GM19467 (cell line): ENCODE results near the gene ICAM1.
A peak's percentile ranks its signal among the peaks of the same experiment; 100 is the strongest.
"Not testable (repeated sequence)": the region's sequence is repeated elsewhere in the genome, so short reads cannot be mapped to it uniquely, and the experiment has no call there.

Experiments used
- ATAC-seq: cut with Tn5 transposase; IDR thresholded peaks from one replicate; pipeline ENCODE4 v1.9.1; 2021; ENCODE audit warnings: mild to moderate bottlenecking, moderate library complexity; ENCODE audit not compliant: unreplicated experiment

The ICAM1 gene

GRCh38 chr19:10270616-10271394, at the start of gene ICAM1:
Gene ICAM1 (plus strand): TSS chr19:10271120. CDS start chr19:10271160, 40 bp downstream.
- peak; percentile 46 for ATAC-seq

- no peak for ATAC-seq
Measured at GRCh38 chr19:10222201-10222890, 48.6 kb upstream of the ICAM1 start.

- no peak for ATAC-seq
Measured at GRCh38 chr19:10223488-10224213, 47.3 kb upstream of the ICAM1 start.

- ATAC-seq, result no peak
Measured at GRCh38 chr19:10224337-10224736, 46.6 kb upstream of the ICAM1 start.

GRCh38 chr19:10226021-10226375, 44.9 kb upstream of the ICAM1 start:
- ATAC-seq, result no peak

GRCh38 chr19:10226376-10227025, 44.4 kb upstream of the ICAM1 start:
- no peak for ATAC-seq

- no peak for ATAC-seq
Measured at GRCh38 chr19:10227026-10227971, 43.6 kb upstream of the ICAM1 start.

- no peak for ATAC-seq
Measured at GRCh38 chr19:10228393-10228792, 42.5 kb upstream of the ICAM1 start.

GRCh38 chr19:10228920-10229319, 42.0 kb upstream of the ICAM1 start:
- no peak for ATAC-seq

- ATAC-seq, result no peak
Measured at GRCh38 chr19:10230173-10230860, 40.6 kb upstream of the ICAM1 start.

GRCh38 chr19:10230861-10231611, 39.9 kb upstream of the ICAM1 start, which contains the start of gene S1PR2:
Gene S1PR2 (minus strand): TSS chr19:10231331. CDS start chr19:10224905, 6,426 bp downstream.
- ATAC-seq, result no peak

- no peak for ATAC-seq
Measured at GRCh38 chr19:10231612-10232228, 39.2 kb upstream of the ICAM1 start.

GRCh38 chr19:10233946-10234345, 37.0 kb upstream of the ICAM1 start:
- ATAC-seq, result no peak

GRCh38 chr19:10235003-10235402, 35.9 kb upstream of the ICAM1 start:
- ATAC-seq, result no peak

- not testable (repeated sequence) for ATAC-seq
Measured at GRCh38 chr19:10235409-10235808, 35.5 kb upstream of the ICAM1 start.

- ATAC-seq, result no peak
Measured at GRCh38 chr19:10237702-10238101, 33.2 kb upstream of the ICAM1 start.

GRCh38 chr19:10238172-10238783, 32.6 kb upstream of the ICAM1 start:
- no peak for ATAC-seq
